ENCODE results near the gene PLA2G2A.
"Not testable (repeated sequence)": the region's sequence is repeated elsewhere in the genome, so short reads cannot be mapped to it uniquely, and the experiment has no call there.

The PLA2G2A gene

DNA sequence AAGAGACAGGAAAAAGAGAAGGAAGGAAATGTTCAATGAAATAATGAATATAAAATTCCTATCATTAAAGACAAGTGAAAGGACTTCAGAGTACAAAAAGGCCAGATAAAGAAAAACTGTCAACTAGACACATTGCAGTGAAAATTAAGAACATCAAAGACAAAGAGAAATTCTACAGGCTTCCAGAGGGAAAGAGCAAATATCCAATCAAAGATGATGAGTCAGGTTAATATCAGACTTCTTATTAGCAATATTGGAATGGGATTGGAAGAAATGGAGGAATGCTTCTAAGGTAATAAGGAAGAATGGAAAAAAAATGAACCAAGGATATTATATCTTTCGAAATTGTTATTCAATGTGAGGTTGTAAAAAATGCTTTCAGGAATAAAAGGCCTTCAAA lies 7.8 kb downstream of the PLA2G2A start:
- no peak for DNase-seq

DNA sequence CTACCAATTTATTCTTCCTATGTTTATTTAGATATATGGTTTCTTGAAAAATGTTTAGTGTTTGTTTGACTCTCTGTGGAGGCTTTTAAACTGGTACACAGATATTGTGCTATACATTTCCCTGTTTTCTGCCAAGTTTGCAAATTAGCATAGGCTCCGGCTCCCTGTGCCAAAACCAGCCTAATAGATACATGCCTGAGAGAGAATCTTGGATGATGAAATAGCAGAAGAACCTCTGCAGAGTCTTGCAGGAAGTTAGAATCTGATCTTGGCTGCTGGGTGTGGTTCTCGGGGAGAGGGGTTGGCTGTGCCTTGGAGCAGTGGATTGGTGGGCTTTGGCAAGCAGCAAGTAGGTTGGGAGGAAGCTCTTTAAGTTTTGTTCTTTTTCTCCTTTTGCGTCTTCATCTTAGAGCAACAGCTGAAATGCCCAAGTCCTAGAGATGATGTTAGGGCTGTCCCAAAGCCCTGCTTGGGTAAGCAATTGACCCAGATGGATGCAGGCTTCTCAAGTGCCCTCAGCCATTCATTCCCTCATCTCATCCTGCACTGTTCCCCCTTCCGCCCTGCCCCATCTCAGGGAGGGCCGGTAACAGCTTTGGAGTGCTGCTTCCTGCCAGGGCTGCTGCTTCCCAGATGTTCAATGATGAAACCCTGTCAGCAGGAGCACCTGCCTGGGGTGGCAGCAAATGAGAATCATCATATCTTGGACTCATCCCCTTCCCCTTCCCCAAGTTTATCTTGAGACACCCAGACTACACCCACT lies 9.3 kb downstream of the PLA2G2A start:
- DNase-seq: no peak

DNA sequence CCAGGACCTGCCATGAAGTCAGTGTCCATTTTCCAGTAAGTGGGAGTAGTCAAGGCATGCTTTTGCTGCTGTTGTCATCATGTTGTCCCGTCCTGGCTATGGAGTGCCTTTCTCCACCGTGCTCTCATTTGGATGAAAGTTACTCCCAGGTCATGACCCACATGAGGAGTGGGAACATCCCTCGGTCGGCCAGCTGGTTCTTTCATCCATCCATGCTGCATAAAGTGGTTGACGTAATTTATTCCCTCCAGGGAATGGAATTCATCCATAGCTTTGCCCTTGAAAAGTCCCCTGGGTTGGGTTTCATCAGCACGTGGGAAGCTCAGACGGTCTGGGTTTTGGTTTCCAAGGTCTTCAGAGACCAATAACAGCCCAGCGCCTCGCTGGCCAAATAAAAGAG lies 11.6 kb downstream of the PLA2G2A start:
- DNase-seq: no peak

DNA sequence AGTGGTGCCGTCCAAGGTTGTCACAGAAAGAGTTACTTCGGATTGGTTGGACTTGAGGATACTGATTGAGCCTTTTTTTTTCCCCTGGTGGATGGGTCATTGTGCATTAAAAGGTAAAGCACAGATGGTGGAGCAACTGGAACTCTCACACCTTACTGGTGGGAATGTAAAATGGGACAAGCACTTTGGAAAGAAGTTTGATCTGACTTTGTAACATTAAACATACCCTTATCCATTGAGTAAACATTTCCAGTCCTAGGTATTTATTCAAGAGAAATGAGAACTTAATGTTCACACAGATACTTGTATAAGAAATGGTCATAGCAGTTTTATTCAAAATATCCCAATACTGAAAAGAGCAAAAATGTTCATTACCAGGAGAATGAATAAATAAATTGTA lies 14.9 kb downstream of the PLA2G2A start:
- DNase-seq: no peak

DNA sequence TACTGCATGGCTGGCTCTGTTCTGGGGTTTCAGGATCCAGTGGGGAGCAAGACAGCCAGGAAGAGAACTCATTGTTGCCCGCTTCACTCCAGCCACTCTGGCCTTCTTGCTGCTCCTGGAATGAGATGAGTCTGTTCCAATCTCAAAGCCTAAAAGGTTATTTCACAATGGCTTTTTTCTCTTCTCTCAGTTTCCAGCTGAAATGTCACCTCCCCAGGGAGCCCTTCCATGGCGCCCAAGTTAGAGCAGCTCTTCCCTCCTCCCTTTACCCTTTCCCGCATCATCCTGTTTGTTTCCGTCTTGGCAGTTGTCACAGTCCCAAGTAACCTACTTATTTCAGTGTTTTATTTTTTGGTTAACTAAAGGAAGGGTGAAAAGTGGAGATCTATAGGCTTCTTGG lies 15.8 kb downstream of the PLA2G2A start:
- no peak for DNase-seq

DNA sequence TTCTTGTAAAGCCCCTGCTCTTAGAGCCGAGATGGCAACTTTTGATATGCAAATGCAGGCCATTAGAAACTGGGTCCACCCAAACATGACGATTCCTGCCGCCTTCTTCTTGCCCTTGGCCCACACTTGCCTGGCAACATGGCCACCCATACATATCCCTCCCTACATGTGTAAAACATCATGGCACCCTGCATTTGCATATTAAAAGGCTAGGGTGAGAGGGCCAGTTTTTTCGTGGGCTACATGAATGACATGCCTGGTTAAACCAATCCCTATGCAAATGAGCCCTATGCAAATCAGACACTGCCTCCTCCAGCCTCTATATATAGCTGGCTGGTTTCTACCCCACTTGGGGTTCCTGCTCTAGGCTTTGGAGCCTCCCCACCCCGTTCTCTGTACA lies 18.8 kb downstream of the PLA2G2A start:
- no peak for DNase-seq

DNA sequence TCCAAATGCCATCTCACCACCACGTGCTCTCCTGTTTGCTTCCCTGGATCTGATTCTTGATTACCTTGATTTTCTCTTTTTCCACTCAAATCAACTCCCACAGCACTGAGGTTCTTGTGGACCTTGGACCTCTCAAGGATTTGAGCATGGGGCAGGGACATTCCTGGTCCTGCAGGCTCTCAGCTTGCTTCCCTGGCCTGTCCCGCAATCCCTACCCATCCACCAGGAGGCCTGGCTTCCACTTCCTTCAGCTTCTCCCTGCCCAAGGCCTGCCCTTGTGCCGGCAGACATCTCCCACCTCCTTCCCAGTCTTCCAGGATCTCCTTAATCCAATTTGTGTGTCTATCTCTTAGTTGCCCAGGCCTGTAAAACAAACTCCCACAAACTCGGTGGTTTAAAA lies 21.6 kb downstream of the PLA2G2A start:
- DNase-seq: no peak

DNA sequence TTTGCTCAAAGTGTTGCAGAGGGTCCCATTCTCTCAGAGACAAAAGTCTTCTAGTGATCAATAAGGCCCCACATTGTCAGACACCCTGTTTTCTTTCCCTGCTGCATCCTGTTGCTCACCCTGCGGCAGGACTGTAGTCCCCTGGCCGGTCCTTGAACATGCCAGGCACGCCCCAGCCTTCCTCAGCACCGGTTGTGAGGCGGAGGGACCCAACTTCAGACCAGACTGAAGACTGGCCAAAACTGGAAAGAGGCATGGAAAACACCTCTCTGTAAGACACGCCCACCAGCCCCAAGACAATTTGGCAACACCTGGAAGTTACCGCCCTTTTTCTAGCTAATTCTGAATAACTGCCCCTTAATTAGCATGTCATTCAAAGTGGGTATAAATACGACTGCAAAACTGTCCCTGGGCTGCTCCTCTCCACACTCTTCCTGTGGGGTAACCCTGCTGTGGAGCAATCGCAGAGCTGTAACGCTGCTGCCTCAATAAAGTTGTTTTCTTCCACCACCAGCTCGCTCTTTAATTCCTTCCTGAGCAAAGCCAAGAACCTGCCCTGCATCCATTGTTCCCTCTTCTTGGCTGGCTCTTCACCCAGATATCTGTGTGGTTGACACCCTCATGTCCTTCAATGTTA lies 23.8 kb downstream of the PLA2G2A start:
- DNase-seq: no peak

DNA sequence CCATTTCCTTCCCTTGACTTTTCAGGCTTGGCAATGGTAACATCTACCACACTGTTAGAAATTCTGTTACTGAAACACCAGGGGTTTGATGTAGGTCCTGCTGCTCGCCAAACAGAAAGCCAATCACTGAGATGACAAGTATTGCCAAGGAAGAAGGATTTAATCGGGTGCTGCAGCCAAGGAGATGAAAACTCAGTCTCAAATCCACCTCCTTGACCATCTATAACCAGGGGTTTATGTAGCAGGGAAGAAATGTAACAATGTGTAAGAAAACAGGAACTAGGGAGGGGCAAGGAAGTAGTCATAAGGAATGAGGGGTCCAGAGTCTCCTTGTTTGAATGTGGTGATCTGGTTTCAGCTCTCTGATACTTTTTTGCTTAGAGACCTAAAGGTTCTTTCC lies 25.4 kb downstream of the PLA2G2A start:
- no peak for DNase-seq

DNA sequence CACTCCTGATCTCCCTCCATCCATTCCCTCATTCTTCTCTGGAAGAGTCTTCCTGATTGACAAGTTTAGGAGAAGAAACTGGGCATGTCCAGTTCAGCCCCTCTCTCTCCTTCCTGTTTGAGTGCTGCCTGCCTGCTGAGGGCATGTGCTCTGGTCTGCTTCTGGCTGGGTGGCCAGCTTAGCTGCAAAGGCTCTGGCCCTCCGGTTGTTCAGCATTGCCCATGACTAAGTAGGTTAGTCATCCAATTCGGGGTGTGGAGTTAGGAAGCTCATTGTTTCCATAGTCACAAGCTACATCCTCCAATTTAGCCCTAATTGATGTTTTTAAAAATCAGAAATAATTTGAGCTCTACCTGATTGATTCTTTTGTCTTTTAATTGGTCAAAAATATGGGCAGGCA lies 30.4 kb downstream of the PLA2G2A start:
- no peak for DNase-seq

DNA sequence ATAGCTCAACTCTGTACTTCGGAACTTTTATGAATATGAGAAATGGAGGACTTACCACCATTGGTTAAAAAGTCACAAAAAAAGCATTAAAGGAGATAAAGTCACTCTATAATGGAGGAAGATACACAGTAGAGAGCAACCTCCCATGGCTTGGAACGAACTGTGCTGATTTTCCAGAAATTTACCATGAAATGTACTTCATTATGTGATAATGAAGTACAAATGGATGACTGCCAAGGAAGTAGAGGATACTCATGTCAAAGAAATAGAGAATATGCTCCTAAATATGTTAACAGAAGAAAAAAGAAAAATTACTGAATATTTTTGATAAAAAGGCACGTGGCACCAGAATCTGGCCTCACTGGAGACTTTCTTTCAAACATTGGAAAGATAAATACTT lies 32.4 kb downstream of the PLA2G2A start:
- no peak for DNase-seq

DNA sequence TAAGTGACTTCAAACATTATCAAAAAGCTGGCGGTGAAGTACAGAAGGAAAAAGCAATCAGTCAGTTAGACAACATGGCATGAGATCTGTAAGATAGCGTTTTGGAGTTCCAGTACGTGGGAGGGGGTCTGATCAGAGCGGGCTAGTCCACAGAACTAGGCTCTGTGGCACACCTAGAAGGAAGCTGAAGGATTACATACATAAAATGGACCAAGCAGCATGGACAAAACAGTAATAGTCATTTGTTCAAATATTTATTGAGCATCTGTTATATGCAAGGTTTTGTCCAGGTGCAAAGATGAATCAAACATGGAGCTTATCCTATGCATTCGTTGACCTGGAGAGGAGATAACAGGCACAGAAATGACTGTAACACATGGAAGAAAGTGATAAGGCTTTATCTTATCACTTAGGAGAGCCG lies 33.1 kb downstream of the PLA2G2A start:
- DNase-seq: no peak

DNA sequence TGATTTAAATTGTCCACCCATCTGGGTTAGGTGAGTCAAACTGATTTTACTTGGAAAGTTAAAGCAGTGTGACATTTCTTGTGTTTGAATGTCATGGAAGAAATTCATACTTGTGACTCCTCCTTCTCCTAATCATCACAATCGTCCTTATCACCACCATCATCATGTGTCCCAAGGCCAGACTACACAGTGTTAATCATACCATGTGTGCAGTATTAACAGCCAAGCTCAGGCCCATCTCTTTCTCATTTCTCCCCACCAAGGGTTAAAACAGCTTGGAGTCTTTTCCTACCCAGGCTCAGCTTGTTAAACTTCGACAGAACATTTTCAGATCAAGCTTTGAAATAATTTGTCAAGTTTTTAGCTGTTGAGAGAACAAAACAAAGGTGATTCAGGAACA lies 33.5 kb downstream of the PLA2G2A start:
- DNase-seq: no peak

DNA sequence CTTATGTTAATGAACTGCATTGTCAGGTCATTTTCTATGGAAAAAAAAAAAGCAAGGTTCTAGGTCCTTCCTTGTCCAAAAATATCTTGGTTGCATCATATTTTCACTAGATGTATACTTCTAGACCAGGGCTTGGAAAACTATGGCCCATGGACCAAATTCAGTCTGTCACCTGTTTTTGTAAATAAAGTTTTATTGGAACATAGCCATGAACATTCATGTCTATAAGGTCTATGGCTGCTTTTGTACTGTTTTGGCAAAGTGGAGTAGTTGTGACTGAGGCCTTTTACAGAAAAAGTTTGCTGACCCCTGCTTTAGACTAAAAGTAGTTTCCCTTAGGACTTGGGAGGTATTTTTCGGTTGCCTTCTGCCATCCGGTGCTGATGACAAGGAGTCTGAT lies 36.8 kb downstream of the PLA2G2A start:
- no peak for DNase-seq

DNA sequence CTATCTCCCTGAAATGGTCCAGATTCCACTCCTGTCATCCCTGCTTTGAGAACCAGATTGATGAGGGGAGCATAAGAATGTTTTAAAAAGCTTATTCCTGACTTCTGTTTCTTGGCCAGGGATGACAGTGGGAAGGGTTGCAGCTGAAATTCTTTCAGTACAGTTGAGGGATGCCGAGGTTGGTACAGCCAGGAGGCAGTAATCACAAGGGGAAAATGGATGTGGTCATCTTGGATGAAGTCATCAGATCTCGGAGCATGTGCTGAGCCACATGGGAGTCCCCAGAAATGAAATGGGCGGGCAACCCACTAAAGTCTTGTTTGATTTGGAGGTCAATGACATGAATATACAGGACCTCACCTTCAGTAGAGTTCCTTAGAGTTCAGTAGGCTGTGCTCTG lies 37.3 kb downstream of the PLA2G2A start:
- DNase-seq: no peak

DNA sequence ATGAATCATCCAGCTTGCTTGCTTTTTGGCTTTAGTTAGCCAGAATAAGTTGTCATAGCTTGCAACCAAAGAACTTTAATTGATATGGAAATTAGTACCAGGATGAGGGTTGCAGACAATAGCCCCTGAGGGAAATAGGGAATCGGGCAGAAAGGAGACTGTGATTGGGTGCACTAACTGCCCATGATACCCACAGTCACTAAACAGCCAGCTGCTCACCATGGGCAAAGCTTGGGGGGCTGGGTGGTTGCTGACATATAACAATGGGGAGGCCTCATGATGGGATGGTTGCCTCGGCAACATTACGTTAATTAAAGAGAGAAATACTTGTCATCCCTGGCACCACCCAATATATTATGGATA lies 38.2 kb downstream of the PLA2G2A start:
- DNase-seq: no peak

DNA sequence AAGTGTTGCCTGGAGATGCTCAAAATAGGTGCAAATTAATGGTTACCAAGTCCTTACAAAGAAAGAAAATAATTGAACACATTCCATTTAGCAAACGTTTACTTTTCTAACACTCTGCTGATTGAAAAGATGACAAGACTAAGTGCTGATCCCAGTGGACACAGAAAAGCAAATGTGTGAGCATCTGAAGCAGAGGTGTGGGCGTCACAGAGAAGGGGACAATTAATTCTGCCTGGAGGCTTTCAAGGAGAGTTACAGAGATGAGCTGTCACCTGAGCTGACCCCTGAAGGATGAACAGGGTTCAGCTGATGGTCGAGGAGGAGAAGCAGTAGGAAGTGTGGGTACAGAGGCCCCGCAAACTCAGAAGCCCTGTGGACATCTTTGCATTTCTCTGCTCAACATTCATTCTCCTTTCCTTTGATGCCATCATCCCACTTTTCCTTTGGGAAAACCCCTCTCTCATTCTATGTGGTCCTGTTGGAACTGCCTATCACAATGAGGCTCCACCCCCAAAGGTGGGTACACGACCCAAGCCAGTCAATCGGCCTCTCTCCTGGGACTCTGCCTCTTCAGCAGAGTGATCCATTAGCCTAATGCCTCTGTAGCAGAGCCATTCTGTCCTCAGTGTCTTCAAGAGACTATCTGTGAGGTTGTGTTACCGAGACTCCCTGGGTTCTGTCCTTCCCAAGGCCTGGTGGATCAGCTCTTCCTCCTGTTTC lies 38.8 kb downstream of the PLA2G2A start:
- no peak for DNase-seq

DNA sequence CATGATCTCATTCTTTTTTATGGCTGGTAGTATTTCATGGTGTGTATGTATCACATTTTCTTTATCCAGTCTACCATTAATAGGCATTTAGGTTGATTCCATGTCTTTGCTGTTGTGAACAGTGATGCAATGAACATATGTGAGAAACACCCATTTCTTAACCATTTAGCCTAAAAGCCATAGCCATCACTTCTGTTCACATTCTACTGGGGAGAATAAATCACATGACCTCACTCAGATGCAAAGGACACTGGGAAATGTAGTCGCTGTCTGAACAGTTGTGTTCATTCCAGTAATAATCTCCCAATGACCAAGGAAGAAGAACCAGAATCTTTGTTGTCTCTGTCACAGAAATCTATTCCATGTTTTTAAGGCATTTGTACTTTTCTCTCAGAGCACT lies 40.9 kb downstream of the PLA2G2A start:
- no peak for DNase-seq

DNA sequence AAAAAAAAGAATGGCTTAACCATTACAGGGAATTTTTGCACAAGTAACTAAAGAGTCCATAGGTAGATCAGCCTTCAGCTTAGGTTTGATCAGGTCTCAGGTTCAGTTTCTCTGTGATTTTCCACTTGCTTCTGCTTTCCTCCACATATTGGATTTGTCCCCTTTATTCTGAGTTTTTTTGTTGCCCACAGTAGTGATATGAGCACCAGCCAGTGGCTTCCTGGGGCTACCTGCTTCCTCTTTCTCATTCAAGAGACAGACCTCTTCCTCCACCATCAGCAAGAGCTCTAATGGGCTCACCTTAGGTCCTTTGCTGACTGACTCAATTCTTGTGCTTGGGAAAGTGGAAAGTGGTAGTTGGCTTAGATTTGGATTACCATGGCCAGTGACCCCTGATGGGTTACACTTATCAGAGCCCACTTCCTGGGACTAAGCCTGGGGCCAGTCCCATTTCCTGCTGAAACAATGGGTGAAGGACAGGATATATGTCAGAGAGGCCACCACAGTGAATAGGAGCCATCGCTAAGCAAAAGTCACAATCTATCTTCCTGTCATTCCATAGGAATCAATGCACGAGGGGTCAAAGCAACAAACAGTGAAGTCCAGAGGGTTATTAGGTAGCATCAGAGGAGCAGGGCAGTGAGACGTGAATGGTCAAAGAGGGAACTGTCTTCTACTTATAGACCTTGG lies 43.2 kb downstream of the PLA2G2A start:
- no peak for DNase-seq

DNA sequence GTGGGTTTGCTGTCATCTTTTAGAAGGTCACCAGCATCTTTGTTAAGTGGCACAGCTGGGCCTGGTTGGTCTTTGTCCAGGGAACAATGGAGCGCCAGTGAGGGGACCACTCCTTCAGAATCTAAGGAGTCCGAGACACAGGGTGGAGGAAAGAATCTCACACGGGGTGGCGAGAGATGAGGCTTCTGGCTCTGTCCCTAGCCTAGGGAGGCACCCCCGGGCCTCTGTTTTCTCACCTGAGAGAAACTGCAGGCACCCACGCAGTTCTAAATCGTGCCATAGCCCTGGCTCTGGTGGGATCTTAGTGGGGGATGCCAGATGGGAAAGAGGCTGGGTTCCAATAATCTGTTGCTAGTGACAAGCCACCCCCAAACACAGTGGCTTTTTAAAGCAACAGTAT lies 45.1 kb downstream of the PLA2G2A start:
- DNase-seq: no peak

DNA sequence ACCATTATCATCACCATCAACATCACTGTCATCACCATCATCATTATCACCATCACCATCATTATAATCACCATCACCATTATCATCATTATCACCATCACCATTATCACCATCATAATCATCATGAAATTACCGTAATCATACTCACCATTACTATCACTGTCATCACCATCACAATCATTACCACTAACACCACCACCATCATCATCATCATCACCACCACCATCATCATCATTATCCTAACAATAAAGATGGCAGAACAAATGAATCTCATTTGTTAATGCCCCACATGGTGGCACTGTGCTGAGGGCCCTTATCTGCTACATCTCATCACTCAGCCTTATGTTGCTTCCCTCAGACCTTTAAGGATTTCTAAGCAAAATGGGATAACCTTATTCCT lies 46.6 kb downstream of the PLA2G2A start:
- DNase-seq: no peak

DNA sequence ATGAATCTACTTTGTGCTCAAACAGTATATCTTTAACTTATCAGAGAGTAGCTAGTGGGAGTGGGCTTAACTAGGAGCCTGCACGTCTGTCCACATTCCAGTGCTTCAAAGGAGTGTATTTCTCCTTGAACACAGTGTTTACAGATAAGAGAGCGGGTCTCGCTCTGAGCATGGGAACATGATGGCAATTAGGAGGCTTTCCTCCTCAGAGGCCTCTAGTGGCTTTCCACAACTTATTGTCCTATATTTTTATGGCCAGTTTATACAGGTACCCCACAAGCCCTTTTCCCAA lies 52.3 kb downstream of the PLA2G2A start:
- DNase-seq: not testable (repeated sequence)

DNA sequence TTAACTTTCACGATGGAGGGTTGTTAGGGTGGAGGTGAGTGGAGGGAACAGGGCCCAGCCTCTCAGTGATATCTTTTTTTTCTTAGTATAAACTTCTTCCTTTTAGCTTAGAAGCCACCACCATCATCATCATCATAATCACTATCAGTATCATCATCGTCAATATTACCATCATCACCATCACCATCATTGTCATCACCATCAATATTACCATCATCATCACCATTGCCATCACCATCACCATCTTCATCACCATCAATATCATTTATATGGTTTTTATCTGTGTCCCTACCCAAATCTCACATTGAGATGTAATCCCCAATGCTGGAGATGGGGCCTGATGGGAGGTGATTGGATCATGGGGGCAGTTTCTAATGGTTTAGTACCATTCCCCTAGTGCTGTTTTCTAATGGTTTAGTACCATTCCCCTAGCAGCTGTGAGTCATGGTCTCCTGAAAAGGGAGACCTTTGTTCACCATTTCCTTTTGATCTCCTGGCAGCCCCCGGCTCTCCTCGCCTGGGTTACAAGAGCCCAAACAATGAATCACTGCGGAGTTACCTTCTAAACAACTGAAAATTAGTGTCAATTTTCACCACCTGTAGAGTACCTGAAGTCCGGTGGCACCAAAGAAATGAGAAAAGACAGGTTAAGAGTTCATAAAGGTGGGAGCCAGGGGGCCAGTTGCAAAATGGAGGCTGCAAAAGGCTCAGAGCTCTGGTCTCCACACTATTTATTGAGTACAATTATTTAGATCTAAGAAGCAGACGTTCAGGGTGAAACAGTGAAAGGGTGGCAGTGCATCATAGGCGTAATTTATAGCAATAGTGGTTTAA lies 52.9 kb downstream of the PLA2G2A start:
- DNase-seq: no peak
